GM04503 (cell line): ENCODE measurements around the gene FFAR2.

Source experiments
- DNase-seq: peaks from one replicate; pipeline ENCODE4 v3.0.0-alpha.2; 2012; ENCODE audit warnings: low read depth

Gene FFAR2

DNA sequence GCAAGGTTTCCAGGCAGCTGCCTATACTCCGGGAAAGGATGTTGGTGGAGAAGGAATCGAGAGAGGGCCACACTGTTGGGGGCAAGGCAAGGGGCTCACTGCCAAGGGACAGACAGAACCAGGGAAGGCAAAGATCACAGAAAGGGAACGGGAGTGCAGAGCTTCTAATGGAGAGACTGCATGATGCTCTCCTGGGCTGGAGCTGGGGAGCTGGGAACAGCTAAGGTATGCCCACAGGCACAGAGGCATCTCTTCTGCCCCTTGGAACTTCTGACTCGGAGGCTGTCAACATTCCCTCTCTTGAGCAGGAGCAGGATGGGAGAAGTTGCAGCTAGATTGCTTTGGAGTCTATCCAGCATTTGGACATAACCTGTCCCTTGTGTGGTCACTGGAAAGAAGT lies 22.4 kb upstream of the FFAR2 start:
- DNase-seq = no peak

DNA sequence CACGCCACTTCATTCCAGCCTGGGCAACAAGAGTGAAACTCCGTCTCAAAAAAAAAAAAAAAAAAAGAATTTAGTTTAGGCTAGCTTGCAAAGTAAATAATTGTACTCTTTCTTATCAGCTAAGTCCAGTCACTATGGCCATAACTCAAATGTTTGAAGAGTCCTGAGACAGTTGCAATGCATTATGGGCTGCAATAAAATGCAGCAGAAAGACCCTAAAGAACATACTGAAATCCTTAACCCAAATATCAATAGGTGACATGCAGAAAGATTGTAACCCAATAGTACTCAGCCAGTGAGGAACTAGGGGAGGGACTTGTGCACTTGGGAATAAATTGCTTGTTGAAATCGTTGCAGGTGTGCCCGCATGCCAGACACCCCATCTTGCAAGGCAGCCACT lies 20.9 kb upstream of the FFAR2 start:
- DNase-seq = no peak

DNA sequence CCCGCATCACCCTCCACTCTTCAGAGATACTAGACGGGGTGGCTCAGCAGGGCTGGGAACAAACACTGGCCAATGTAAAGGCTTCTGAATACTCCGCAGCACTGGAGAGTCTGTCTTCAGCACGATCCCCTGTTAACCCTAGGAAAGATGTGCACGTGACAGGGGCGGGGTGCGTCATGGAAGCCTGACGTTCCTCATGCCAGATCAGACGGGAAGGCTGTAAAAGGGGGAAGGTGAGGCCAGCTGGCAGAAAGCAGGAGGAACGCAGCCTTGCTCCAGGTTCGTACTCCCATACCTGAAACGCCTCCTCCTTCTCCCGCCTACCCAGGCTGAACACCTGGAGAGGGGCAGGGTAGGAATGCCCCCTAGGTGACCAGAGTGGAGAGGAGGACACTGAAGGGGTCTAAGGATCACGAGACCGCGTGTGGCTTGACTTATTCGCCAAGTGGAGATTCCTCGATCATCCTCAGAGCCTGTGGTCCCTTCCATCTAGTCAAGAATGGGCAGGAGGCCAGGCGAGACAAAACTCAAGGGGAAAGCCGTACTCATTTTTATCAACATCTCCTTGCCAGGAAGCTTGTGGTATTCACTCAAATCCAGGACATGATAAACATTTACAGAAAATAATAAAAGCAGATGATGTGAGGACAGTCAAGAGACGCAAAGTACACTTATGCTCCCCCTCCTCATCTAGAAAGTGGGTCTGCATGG lies 18.2 kb upstream of the FFAR2 start:
- no peak for DNase-seq

DNA sequence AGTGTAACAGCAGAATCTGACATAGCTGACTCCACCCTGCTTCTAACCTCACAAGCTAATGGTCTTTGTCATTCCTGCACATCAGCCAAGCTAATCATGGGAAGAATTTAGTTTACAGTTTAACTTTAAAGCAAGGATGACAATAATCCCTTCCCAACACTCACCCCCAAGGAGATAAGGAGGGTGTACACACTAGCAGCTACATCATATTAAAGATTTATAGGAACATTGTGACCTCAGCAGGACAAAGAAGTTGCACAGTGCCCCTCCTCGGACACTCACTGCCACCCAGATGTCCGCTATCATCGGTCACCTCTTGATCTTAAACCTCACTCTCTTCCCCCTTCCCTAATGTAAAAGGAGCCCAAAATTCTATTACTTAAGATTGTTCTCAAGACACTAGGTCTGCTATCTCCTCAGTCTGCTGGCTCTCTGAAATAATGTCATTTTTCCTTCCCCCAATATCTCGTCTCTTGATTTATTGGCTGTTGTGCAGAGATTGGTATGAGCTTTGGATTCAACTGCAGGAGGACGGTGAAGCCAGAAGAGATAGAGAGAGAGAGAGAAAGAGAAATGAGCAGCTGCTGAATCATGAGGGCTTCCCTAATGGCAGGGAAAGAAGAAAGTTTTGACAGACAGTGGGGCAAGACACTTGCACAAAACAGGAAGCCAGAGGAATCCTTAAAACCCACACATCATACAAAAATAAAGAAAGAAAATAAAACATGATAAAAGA lies 17.5 kb upstream of the FFAR2 start:
- no peak for DNase-seq

- DNase-seq = no peak
Observed at GRCh38 chr19:35431145-35431807, 16.8 kb upstream of the FFAR2 start.

DNA sequence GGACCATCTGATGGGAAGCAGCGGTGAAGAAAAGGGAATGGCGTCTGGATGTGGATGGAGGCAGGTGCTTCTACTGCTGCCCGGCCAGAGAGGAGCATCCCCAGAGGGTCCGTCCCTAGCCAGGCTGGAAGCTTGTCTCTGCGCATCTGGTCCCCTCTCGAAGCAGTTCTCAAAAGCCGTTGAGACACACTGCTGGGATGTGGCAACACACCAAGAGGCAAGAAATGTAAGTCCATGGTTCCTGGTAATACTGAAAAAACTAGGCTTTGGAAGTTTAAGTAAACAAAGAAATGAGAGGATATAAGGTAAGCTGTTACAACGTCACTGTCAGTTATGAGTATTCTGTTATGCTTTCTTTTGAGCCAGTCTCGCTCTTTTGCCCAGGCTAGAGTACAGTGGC lies 15.1 kb upstream of the FFAR2 start:
- DNase-seq = no peak

DNA sequence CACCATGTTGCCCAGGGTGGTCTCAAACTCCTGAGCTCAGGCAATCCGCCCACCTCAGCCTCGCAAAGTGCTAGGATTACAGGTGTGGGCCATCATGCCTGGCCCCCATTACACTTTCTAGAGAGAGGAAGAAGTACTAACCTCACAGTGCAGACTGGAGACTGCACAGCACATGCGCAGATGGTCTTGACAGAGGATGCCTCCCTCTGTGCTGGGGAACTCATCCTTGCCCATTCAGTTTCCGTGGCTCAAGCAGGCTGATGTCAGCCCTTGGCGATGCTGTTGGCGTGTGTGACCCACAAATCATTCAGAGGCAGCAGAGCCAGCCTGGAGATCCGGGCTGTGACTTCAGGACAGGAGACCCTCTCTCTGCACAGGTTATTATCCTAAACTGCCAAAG lies 14.6 kb upstream of the FFAR2 start:
- no peak for DNase-seq

- DNase-seq = no peak
Observed at GRCh38 chr19:35435896-35436295, 12.2 kb upstream of the FFAR2 start.

- DNase-seq = no peak
Observed at GRCh38 chr19:35436477-35437405, 11.3 kb upstream of the FFAR2 start.

- no peak for DNase-seq
Observed at GRCh38 chr19:35437406-35437951, 10.6 kb upstream of the FFAR2 start.

- DNase-seq = no peak
Observed at GRCh38 chr19:35438096-35438495, 10.0 kb upstream of the FFAR2 start.

- no peak for DNase-seq
Observed at GRCh38 chr19:35438527-35438926, 9.5 kb upstream of the FFAR2 start.

GRCh38 chr19:35439921-35440320 lies 8.1 kb upstream of the FFAR2 start:
- no peak for DNase-seq

DNA sequence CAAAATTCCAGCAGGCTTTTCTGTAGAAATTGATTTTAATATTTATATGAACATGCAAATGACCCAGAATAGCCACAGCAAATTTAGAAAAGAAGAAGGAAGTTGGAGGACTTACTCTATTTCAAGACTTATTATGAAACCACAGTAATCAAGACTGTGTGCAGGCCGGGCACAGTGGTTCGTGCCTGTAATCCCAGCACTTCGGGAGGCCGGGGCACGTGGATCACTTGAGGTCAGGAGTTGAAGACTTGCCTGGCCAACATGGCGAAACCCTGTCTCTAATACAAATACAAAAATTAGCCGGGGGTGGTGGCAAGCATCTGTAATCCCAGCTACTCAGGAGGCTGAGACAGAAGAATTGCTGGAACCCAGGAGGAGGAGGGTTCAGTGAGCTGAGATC lies 6.0 kb upstream of the FFAR2 start:
- no peak for DNase-seq

DNA sequence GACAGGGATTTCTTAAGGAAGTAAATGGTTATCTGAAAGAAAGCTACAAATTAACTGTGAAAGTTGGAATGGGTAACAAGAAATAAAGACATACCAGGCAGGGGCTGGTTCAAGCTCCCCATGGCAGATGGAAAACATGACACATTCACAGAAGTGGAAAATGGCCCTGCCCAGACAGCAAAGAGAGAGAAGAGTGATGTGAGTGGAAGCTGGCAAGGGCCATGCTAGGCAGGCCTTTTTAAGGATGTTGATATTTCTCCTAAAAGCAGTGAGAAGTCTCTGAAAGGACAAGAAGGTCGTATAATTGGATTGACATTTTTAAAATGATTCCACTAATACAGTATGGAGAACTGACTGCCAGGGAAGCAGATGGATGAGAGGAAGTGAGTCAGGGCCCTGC lies 3.3 kb upstream of the FFAR2 start:
- no peak for DNase-seq

DNA sequence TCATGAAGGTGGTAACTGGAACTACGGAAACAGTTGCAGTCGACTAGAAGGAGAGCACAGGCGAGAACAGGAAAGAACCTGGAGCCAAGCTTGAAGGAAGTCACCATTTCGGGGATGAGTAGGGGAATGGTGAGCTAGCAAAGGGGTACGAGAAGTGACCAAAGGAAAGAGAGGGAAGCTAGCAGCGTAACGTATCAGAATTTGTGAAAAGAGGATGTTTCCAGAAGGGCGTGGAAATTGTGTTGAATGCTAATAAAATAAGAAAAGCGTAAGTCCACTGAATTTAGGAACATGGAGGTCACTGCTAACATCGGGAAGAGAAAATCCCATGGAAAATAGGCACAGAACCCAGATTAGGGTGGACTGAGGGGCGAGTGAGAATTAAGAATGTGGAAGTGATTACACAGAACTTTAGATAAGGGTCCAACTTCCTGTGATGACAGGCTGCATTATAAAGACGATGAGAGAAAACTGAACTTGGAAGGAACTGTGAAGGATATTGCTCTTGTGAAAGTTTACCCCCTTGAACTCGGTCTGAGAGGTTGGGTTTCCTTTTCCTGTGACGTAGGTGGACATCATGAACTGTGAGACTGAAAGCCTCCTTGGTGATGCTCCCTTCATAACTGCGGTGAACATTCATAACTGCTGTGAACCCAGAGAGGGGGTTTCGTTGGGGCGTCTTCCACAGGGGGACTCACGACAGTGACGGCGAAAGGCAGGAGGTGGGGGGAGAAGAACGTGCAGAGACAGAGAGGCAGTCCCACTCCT lies 2.0 kb upstream of the FFAR2 start:
- no peak for DNase-seq

- no peak for DNase-seq
Observed at GRCh38 chr19:35449359-35450043, 1.4 kb downstream of the FFAR2 start.

DNA sequence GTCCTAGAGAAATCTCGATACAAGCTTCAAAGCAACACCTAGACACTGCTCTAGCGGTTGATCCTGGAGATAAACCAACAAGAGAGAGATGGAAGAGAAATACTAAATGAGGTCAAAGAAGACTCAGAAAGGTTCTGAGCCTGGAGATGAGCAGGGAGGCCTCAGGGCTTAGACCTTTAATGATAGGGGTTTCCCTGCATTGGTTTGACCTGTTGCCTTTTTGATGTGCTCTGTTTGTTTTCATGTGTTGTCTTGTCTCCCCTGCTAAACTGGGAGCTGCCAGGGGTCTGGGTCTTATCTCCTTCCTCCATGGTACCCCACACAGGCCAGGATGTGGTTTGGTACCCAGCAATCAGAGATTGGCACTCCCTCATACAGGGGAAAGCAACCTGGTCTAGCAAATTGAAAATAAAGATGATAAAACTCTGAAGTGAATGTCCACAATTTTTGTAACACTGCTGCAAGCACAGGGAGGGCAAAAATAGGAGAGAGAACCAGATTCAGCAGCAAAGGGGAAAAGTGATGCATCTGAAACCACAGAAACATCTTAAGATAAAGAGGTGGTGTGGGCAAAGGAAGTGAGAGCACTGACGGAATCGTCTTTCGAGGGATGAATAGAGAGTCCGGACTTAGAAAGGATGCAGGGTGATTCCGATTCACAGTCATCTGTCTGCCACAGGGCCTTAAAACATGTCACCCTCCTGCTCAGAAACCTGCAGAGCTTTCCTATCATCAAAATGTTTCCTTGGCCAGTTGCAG lies 3.5 kb downstream of the FFAR2 start:
- no peak for DNase-seq

DNA sequence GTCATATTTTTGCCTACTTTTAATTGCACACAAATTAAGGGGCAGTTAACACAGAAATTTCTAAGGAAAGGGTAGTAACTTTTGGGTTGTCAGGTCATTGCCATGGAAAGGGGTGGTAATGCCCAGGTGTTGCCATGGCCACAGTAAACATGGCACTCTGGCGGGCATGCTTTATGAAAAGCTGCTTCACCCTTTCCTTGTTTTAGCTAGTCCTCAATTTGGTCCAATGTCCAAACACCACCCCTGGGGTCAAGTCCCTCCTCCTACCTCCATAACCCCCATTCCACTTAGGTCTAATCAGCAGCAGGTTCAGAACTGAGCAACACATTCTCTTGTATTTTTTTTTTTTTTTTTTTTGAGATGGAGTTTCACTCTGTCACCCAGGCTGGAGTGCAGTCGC lies 6.6 kb downstream of the FFAR2 start:
- DNase-seq = no peak
